ENCODE data around the gene HMBS.
A peak's percentile ranks its signal among the peaks of the same experiment; 100 is the strongest.
"Not testable (repeated sequence)": the region's sequence is repeated elsewhere in the genome, so short reads cannot be mapped to it uniquely, and the experiment has no call there.

Gene HMBS

DNA sequence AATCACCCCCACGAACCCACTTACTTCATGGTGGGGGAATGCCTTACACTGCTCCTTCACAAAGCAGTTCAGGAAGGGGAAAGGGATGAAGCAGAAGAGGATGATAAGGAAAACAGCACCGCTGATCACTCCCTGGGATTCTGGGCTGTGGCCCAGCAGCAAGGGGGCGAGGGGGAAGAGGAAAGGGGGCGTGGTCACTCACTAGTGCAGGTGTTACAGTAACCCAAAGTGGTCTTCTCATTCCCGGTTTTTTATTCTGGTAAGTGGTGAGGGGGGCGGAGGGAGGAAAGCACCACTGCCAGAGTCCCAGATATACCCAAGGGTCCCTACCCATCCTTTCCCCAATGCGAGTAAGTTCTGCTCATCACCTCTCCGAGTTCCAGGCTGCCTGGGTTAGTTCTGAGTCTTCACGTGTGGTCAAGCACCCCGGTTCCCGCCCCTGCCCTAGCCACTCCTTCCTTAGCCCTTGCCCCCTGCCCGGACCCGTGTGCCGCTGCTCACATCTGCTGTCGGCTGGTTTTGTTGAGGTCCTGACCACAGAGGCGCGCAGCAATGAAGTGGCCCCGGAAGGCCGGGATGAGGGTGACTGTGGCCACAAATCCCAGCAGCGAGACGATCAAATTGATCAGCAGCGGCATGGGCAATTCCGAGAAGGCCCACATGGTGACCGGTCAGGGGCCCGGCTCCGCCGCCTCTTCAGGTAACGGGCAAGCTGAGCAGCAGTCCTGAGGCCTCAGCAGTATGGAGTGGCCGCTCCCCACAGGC lies 16.5 kb downstream of the HMBS start:
- DNase-seq (ENCODE audit: low spot score), result no peak

DNA sequence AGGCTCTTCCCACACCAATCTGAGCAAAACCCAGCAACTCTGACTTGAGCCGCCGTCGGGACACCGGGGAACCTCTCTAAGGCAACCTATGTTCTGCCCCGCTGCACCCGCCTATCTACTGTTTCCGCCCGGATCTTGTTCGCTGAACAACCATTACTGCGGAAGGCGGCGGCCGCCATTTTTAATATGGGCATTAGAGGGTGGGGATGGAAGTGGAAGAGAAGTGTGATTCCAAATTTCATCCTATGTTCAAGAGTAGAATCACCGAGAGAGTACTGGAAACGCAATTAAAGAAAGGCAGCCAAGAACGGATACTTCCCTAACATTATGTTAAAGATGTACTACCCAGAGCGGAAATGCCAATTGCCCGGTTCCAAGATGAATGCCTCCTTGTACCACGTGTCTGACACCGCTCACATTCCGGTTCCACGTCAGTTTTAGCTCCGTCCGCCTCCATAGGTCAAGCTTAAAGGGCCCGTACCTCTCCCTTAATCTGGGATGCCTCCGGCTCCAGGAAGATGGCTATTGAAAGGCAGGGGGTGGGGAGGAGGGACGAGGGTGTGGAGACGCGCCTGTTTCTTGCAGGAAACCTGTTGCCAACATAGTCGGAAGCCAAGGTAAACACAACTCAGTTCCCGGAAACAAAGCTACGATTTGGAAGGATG lies 17.2 kb downstream of the HMBS start, which contains the start of gene DPAGT1:
Gene DPAGT1 (minus strand): TSS at position 95 of the 665 bp plus-strand sequence. CDS start 198 bp downstream, outside the sequence.
- DNase-seq (ENCODE audit: low spot score), result peak; percentile 83

DNA sequence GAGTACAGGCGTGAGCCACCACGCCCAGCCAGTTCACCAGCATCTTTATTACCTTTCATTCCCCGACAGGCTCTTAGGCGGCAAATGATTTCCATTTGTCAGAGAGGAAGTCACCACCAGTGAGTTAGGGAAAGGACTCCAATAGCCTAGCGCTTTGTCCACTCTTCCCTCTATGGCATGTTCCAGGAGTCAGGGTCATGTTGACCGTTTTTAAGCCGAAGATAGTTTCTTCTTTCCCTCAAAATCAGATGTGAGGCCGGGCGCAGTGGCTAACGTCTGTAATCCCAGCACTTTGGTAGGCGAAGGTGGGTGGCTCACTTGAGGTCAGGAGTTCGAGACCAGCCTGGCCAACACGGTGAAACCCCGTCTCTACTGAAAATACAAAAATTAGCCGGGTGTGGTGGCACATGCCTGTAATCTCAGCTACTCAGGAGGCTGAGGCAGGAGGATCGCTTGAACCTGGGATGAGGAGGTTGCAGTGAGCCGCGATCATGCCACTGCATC lies 18.5 kb downstream of the HMBS start:
- not testable (repeated sequence) for DNase-seq (ENCODE audit: low spot score)

DNA sequence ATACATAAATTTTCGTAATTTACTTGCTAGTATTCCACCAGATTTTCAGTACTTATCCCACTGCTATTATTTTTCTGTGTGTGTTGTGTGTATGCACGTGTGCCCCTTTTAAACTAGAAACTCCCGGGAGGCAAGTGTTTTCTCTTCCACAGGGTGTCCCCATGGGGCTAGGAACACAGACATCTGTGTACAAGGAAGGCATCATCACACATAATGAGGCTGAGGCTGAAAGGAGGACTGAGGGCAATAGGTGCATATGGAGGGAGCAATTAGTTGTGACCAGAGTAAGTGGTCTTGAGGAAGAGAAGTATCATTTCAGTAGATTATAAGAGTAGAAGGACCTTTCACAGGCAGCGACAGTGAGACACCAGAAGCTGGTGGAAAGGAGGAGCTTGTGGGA lies 19.1 kb downstream of the HMBS start:
- DNase-seq (ENCODE audit: low spot score), result no peak

DNA sequence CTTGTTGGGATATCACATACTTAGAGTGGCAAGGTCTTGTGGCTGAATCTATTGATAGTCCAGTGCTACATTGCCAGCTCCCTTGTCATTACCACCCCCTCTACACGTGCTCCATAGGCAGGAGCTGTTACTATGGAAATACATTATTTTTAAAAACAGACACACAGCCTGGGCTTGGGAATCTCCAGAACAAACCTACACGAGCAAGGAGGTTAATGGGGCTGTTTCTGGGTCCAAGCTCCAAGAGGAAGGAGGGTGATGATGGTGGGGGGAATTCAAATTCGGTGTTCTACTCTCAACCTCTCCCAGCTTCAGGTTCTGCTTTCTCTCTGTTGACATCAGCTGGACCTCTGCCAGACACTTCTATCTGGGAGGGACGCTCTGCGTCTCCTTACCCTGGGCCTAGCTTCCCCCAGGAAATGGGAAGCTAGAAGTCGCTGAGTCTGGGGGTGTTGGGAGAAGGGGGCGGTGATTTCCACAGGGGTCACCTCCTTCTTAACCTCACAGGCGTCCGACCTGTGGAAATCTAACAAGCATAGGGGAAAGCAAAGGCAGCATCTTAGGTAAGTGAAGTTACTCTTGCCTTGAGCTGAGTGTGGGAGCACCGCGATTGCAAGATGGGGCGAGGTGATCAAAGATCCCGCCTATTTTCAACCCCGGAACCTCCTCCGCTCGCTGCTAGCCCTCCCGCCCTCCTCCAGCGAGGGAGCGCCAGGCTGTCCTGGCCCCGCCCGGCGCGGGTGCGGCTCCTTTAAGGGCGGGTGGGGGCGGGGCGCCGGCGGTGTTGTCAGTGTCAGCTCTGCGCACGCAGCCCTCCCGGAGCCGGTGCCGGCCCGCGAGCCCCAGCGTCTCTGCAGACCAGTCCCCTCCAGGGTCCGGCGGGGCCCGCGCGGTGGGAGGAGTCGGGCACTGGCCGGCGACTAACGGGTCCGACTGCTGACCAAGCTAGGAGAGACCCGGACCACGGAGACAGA lies 22.2 kb downstream of the HMBS start, which contains the start of gene C2CD2L:
Gene C2CD2L (plus strand): TSS at position 781 of the 974 bp plus-strand sequence. CDS start 398 bp downstream, outside the sequence.
- peak; percentile 97 for DNase-seq (ENCODE audit: low spot score)

DNA sequence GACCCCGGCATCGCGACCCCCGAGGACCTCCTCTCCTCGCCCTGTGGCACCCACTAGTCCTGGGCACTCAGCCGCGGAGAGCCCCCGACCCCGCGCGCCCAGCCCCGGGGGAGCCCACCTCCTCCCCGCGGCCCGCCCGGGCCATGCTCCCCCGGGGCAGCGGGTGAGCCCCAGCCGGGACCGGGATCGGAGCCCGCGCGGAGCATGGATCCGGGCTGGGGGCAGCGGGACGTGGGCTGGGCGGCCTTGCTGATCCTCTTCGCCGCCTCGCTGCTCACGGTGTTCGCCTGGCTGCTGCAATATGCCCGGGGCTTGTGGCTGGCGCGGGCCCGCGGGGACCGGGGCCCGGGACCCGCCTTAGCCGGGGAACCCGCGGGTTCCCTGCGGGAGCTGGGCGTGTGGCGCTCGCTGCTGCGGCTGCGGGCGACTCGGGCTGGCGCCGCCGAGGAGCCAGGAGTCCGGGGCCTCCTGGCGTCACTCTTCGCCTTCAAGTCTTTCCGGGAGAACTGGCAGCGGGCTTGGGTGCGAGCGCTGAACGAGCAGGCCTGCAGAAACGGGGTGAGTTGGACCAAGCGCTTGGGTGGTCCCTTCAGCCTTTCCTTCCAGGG lies 23.0 kb downstream of the HMBS start:
- DNase-seq (ENCODE audit: low spot score), result peak; percentile 42

DNA sequence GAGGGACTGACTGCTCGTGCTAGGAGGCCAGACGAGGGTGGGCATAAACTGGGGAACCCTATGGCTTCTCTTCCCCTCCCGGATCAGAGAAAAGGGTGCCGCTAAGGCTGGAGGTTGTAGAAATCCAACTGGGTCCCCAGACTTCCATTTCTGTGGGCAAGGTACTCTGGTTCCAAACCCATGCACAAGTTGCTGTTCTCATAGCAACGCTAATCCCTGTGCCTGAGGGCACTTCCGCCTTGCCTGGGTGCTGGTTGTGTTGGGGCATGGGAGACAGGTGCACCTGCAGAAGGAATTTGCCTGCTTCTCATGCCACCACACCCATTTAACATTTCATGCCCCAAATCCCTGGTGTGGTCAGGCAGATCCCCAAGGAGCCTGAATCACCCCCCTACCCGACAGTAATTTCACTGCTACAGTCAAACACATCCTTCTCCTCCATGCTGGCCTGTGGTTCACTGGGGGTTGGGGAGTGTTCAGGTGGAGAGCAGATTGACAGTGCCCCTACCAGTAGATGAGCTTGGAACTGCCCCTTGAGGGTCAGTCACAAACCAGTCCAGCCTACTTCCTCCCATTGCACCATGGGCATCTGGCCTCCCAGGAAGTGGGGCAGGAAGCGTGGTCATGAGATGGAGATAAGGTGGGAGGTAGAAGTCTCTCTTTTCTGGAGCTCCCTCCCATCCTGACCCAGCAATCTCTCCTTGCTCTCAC lies 23.6 kb downstream of the HMBS start:
- DNase-seq (ENCODE audit: low spot score), result peak; percentile 24

DNA sequence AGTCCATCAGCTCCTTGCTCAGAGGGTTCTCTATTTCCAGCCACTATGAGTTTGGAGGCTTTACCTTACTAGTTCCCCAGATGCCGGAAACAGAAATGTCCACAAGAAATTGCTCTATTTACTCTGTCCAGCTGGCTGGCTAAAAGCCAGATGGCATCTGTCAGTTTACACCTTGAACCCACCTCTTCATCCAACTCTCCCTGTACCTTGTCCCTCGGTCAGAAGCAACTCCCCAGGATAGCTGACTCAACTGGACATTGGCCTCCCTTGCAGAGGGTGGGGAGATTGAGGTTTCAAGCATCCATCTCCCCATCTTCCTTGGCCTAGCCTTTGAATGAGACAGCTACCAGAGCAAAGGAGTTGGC lies 24.2 kb downstream of the HMBS start:
- no peak for DNase-seq (ENCODE audit: low spot score)

DNA sequence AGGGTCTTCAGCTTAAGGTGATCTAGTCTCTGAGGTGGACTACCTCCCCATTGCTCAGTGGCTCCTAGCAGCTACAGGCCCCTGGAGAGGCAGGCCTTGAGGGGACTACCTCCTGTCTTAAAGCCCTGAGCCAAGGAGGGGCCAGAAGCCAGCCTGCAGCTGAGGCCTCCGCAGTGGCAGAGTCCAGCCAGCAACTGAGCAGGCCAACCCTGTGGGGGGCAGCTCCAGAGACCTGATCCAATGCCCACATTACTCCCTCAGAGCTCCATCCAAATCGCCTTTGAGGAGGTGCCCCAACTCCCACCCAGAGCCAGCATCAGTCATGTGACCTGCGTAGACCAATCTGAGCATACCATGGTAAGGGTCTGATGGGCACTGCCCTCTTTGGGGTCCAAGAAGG lies 25.2 kb downstream of the HMBS start:
- no peak for DNase-seq (ENCODE audit: low spot score)

DNA sequence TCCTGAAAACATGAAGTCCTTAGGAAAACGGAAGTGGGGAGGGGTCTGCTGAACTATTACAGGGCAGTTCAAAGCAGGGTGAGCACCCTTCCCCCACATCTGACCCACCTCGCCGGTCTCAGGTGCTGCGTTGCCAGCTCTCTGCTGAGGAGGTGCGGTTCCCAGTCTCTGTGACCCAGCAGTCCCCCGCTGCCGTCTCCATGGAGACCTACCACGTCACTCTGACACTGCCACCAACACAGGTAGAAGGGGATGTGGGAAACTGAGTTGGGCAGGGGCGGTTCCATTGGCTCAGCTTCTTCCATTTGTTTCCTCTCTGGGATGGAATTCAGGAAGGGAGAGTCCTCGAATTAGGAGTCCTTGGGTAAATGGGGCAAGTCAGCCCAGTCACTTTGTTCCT lies 25.8 kb downstream of the HMBS start:
- no peak for DNase-seq (ENCODE audit: low spot score)

DNA sequence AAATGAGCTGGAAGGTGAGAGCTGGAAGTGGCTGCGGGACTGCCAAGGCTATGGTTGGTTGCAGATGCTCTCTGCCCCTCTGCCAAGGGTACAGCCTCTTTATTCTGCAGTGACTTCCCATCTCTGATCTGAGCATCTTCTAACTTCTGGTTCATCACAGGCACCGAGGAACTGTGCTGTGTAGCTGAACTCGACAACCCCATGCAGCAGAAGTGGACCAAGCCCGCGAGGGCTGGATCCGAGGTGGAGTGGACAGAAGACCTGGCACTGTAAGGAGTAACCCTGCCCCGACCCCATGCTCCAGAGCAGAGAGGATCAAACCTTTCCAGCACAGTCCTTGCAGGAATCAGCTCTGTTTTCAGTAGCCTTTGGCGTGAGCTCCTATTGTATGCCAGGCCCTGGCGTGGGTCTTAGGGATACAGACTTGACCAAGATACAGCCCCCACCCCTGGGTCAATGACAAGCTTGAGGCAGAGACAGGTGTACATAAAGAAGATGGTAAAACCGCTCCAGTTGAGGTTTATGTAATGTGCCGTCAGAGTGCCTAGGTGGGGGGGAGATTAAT lies 26.8 kb downstream of the HMBS start:
- no peak for DNase-seq (ENCODE audit: low spot score)

DNA sequence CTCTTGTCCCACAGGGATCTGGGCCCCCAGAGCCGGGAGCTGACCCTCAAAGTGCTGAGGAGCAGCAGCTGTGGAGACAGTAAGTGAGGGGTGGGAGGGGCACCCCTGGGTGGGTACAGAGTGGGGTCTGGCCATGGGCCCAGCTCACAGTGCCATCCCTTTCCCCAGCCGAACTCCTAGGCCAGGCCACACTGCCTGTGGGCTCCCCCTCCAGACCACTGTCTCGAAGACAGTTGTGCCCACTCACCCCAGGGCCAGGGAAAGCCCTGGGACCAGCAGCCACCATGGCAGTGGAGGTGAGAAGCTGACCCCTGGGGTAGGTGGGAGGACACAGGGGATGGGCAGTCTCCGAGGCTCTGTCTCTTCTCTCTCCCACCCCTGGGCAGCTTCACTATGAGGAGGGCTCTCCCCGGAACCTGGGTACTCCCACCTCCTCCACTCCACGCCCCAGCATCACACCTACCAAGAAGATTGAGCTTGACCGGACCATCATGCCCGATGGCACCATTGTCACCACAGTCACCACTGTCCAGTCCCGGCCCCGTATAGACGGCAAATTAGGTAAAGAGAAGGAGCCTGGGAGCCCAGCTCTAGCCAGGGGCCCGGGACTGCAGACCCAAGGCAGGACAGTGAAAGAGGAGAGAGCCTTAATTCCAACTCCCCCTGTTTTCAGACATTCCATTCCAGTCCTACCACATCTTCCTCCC lies 27.8 kb downstream of the HMBS start:
- no peak for DNase-seq (ENCODE audit: low spot score)

DNA sequence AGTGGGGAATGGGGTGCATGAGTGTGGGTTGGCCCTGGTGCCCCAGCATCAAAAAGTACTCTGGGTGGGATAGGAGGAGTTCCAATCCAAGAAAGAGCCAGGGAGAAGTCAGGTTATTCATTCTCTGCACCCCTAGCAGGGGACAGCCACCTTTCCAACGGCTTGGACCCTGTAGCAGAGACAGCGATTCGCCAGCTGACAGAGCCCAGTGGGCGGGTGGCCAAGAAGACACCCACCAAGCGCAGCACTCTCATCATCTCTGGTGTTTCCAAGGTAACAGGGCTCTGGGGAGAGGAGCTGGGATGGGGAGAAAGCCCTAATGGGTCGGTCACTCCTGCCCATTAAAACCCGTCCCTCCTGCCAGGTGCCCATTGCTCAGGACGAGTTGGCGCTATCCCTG lies 29.0 kb downstream of the HMBS start:
- no peak for DNase-seq (ENCODE audit: low spot score)

DNA sequence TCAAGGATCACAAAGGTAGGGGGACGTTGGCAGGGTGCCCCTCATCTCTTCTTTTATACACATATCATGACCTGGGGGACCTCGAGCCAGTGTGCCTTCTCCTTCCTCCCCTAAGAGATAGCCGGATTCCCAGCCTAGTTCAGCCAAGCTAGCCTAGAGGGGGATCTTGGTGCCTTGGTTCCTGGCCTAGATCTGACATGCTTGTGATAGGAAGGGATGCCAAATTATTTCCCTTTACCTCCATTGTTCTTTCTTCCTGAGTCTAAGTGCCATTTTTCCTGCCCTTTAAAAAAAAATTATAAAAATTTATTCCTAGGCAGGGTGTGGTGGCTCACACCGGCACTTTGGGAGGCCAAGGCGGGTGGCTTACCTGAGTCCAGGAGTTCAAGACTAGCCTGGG lies 29.7 kb downstream of the HMBS start:
- DNase-seq (ENCODE audit: low spot score), result no peak

DNA sequence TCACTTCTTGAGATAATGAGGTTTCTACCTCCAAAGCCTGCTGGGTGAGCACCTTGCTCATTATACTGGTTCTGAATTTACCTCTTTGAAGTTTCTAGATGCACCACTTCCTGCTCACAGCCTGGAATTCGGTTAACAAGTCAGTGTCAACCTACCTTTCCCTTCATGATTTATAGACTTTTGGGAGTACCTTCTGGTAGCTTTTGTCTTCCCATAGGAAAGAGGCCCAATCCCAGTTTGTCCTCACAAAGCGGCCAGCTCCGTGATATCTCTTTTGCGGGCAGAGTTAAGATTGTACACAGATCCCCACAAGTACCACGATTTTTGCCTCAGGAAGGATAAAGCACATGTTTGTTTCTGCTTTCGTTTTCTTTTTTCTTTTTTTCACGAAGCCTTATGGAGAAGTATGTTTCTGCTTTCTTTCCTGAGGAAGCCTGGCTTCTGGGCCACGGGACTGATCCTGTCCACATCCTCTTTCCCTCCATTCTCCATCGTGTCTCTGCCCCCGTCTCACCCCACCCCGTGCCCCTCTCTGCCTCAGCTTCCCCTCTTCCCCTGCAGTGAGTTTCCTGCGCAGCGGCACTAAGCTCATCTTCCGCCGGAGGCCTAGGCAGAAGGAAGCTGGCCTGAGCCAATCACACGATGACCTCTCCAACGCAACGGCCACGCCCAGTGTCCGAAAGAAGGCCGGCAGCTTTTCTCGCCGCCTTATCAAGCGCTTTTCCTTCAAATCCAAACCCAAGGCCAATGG lies 31.0 kb downstream of the HMBS start:
- DNase-seq (ENCODE audit: low spot score), result no peak

DNA sequence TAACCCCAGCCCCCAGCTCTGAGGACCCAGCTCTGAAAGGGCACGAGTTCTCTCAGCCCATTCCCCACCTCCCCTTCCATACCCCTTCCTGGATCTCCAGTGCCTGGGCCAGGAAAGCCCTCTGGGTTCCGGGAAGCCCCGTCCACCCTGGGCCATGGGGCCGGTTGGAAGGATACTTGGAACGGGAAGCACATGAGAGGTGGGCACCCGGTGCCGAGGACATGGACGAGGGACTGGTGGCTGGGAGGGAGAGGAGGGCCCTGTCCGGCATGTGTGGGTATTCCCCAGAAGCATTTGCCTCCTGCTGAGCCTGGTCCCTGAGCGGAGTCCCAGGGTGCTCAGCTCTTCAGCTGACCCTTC lies 31.5 kb downstream of the HMBS start:
- DNase-seq (ENCODE audit: low spot score), result no peak

DNA sequence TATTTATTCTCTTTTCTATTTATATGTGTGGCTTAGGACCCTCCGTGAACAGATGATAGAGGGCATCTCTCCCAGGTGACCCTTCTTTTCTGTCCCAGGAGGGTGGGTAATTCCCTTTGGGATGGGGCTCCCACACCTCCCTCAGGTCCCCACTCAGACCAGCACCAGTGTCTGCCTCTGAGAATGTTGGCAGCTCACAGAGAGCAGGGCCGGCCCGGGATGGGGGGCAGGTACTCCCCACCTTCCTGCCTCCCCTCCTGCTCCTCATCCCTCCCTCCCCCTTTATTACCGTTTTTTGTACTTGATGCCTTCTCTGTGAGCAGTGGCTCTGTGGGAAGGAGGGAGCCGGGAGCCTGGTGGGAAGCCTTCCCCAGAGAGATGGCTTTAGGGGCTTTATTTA lies 31.9 kb downstream of the HMBS start:
- no peak for DNase-seq (ENCODE audit: low spot score)

DNA sequence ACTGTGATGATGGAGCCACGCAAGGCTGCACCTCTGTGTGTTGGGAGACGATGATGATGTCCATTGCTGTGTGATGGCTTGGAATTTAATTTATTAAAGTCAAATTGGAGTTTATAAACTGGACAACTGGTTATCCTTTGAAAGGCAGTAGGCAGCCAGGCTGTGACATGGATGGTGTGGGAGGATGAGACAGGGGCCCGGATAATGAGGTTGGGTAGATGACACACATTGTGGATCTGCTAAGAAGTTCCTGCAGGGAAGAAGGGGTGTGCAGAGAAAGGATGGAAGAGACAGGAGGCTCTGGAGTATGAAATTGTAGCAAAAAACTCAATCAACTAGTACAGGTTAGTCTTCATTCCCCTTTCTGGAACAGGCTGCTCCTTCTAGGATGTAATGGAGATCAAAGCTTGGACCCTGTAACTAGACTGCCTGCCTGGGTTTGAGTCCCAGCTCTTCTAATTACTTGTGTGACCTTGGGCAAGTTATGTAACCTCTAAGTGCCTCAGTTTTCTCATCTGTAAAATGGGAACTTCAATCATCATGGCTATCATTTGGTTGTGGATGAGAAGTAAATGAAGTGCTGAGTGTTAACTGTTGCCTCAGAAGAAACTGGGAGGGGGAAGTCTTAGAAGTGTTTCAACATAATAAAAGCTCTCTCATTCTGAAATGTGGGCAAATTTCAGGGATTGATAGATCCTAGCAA lies 32.5 kb downstream of the HMBS start:
- no peak for DNase-seq (ENCODE audit: low spot score)

DNA sequence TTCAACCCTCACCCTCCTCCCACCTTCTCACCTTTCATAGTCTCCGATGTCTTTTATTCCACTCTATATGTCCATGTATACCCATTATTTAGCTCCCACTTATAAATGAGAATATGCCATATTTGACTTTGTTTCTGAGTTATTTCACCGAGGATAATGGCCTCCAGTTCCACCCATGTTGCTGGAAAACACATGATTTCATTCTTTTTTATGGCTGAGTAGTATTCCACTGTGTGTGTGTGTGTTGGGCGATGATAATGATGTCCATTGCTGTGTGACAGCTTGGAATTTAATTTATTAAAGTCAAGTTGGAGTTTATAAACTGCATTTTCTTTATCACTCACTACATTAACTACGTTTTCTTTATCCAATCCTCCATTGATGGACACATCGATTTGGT lies 33.5 kb downstream of the HMBS start:
- DNase-seq (ENCODE audit: low spot score), result no peak
